HG03457 (cell line): ENCODE measurements around the gene CBR4.
"Not testable (repeated sequence)": the region's sequence is repeated elsewhere in the genome, so short reads cannot be mapped to it uniquely, and the experiment has no call there.

Experiments
- ATAC-seq: cut with Tn5 transposase; IDR thresholded peaks from one replicate; pipeline ENCODE4 v1.9.1; 2021; ENCODE audit warnings: moderate number of reproducible peaks; ENCODE audit not compliant: unreplicated experiment

Gene CBR4

DNA sequence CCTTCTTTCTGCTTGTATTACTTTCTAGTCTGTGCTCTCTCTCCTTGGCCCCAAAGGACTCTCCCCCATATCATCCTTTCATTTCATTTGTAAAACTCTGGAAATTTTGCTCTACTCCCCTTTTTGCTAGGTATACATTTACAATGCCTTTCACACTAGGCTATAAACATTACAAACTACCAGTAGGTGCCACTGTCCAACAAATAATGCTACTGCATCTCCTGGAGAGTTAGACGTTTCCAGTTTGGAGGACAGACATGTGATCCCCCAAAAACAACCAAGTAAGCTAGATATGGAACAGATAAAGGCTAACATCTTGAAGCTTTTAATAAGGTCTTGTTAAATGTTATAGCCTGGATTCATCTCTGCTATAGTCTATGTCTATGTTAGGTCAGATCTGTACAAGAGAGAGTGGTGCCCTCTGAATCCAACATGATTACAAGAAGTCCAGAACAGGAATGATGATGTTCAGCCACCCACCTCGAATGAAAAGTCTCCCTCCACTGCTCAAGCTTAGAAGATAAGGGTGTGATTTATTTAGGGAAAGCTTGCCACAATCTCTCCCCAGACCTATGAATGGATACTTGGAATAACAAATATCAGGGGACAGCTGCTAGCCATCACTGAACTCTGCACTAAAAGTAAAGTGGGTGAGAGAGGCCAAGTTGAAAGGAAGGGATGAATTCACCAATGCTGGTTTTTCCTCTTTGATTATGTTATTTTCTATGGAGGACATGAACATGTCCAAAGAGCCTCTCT lies 14.3 kb downstream of the CBR4 start:
- ATAC-seq, result no peak

DNA sequence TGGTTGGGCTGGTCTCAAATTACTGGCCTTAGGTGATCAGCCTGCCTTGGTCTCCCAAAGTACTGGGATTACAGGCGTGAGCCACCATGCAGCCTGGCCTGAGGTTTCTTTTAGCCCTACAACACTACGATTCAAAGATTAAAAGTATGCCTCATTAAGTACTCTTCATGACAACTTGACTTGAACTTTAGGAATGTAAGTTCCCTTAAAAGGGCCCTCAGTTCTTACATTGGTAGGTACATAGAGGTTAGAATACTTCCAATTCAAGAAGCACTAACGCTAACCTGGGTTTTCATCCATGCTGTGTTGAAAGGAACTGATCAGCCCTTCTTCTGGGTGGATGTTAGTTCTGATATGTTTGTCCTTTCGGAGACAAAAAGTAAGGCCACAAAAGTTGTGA lies 15.1 kb downstream of the CBR4 start:
- ATAC-seq, result no peak

DNA sequence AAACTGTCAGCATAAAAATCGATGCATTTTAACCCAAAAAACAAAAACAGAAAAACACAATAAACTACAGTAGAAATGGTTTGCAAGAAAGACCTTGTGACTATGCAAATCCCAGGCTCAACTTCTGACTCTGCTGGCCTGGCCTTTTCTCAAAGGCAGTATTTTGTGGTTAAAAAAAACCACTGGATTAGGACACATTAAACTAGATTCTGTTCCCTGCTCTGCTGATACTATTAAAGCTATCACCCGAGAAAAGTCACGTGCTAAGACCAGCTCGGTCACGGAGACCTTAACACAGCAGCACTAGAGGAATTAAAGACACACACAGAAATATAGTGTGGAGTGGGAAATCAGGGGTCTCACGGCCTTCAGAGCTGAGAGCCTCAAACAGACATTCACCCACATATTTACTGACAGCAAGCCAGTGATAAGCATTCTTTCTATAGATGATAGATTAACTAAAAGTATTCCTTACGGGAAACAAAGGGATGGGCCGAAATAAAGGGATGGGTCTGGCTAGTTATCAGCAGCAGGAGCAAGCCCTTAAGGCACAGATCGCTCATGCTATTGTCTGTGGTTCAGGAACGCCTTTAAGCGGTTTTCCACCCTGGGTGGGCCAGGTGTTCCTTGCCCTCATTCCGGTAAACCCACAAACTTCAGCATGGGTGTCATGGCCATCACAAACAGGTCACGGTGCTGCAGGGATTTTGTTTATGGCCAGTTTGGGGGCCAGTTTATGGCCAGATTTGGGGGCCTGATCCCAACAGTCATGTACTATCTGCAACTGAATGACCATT lies 16.1 kb downstream of the CBR4 start:
- no peak for ATAC-seq

DNA sequence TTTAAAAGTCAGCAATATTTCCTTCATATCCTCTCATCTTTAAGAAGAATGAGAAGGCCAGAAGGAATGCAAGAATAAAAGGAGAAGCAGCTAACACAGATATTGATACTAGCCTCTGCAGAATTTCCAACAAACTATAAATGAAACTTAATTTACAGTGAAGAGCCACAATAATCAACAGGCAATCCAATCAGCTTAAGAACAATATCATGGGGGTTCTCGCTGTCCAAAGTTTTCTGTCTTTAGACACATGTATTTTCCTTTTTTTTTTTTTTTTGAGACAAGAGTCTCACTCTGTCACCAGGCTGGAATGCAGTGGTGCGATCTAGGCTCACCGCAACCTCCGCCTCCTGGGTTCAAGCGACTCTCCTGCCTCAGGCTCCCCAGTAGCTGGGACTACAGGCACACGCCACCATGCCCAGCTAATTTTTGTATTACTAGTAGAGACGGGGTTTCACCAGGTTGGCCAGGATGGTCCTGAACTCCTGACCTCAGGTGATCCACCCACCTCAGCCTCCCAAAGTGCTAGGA lies 17.0 kb downstream of the CBR4 start:
- ATAC-seq, result not testable (repeated sequence)

DNA sequence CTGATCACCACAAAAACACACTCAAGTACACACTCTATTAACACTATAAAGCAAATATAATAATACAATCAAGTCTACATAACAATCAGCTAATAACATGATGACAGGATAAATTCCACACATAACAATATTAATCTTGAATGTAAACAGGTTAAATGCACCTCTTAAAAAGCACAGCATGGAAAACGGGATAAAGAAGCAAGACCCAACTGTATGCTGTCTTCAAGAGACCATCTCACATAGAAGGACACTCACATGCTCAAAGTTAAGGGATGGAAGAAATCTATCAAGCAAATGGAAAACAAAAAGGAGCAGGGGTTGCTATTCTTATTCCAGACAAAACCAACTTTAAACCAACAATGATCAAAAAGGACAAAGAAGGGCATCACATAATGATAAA lies 28.1 kb downstream of the CBR4 start:
- ATAC-seq, result no peak

DNA sequence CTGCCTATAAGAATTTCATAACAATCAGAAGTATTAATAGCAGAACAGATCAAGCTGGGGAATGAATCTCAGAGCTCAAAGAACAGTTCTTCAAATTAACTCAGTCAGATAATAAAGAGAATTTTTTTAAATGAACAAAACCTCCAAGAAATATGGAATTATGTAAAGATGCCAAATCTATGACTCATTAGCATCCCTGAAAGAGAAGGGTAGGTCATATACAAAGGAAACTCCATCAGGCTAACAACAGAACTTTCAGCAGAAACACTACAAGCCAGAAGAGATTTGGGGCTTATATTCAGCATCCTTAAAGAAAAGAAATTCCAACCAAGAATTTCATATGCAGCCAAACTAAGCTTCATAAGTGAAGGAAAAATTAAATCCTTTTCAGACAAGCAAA lies 28.6 kb downstream of the CBR4 start:
- ATAC-seq, result no peak

DNA sequence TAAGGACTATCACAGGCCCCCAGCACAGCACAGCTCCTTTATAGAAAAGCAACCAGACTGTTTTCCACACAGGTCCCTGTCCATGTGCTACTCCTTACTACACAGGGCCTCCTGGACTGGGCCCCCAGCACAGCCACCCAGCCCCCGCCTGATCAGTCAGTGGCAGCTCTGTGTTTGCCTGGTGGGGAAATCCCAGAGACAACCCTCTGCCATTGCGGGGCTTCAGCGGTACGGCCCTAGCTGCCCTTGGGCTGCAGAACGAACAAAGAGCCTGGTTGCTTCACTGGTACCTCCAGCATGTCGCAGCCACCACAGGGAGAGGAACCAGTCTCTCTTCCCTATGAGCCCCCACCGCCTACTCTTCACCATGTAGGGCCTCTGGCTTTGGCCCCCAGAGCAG lies 30.7 kb downstream of the CBR4 start:
- ATAC-seq, result no peak

DNA sequence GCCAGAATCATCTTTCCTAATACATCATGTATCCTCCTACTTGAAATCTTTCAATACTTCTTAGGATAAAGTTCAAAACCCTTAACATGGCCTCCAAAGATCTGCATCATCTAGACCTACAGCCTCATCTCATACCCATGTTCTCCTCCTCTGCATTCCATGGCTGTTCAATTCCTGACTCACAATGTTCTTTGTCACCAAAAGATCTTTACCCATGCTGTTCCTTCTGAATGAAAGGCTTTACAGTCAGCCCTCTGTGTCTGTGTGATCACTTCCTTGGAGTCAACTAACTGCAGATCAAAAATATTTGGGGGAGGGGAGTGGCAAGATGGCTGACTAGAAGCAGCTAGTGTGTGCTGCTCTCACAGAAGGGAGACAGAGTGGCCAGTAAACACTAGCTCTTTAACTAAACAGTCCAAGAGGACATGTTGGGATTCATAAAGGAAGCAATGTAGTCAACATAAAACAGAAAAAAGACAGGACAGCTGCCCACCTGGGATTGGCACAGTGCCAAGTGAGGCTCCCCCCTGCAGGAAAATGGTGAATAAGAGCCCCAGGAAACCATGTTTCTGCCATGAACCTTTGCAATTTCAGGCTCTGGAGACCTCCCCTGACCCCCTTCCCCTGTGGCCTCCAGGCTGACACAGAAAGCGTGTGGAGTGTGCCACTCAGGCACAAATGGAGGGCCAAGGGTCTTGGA lies 31.9 kb downstream of the CBR4 start:
- ATAC-seq, result no peak

DNA sequence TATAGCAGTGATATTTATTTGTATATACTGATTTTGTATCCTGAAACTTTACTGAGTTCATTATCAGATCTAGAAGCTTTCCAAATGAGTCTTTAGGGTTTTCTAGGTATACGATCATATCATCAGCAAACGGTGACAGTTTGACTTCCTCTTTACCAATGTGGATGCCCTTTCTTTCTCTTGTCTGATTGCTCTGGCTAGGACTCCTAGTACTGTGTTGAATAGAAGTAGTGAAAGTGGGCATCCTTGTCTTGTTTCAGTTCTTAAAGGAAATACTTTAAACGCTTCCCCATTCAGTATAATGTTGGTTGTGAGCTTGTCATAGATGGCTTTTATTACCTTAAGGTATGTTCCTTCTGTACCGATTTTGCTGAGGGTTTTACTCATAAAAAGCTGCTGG lies 37.5 kb downstream of the CBR4 start:
- no peak for ATAC-seq

DNA sequence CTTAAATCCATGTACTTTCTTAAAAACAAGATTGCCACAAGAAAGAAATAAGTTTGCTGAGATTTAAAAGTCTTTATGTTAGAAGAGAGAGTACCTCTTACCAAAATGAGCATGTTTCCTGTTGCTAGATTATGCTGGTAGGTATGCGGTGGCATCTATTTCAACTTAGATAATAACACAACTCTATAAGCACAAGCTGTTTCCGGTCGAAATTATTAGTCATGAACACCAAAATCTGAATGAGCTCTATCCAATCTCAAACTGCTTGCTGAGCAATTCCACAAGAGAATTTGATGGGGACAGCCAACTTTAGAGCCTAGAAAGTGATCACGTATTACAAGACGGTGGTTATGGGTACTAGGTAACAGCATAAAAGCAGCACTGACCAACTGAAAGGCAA lies 49.3 kb downstream of the CBR4 start:
- ATAC-seq, result no peak

DNA sequence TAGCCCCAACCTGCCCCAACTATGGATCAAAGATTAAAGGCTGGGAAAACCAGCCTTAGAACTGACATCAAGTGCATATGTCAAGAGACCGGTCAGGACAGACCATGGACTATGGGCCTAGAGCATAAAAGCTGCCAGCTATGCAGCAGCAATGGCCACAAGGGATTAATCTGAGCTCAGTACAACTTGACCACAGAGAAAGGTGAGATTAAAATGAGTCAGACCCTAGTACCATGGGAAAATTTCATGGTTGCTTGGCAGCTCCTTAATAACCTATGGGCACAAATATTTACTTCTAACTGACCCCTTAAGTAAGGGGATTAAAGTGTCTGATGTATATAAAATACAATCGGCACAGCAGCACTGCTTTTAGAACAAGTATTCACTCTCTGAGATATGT lies 54.4 kb downstream of the CBR4 start:
- ATAC-seq, result no peak

DNA sequence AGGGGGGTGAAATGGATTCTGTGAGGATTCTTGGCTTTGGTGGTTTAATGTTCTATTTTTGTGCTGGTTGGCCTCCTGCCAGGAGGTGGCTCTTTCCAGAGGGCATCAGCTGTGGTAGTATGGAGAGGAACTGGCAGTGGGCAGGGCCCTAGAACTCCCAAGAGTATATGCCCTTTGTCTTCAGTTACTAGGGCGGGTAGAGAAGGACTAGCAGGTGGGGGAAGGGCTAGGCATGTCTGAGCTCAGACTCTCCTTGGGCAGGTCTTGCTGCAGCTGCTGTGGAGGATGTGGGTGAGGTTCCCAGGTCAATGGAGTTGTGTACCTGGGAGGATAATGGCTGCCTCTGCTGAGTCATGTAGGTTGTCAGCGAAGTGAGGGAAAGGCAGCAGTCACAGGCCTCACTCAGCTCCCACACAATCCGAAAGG lies 57.2 kb downstream of the CBR4 start:
- not testable (repeated sequence) for ATAC-seq

DNA sequence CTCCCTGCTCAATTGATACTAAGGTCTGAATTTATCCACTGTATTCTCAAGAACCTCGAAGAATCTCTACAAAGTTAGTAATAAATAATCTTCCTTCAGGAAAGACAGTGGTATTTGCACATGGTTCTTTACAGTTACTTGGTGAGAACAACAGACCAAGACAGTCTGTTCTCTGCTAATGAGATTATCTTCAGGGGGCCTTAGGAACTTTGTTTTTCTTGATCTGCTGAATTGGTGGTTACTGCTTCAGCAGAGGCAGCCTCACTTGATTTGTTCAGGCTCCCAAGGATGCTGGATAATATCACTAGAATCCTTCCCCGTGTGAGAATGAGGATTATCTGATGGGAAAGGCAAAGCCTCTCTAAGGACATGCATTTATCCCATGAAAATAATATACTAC lies 64.8 kb downstream of the CBR4 start:
- ATAC-seq, result no peak

DNA sequence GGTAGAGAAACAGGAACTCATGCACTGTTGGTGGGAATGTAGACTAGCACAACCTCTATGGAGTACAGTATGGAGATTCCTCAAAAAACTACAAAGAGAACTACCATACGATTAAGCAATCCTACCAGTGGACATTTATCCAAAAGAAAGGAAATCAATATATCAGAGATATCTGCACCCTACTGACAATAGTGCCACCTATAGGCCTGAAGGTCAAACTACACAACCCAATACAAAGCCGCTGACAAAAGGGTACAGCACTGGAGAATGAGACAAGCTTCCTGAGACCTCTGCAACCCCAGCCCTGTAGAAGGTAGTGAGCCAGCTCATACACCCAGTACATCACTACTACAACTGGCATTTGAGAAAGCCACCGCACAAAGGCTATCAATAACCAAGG lies 67.1 kb downstream of the CBR4 start:
- no peak for ATAC-seq
